ENCODE data around the gene RABL2A.
"Not testable (repeated sequence)": the region's sequence is repeated elsewhere in the genome, so short reads cannot be mapped to it uniquely, and the experiment has no call there.

RABL2A gene

GRCh38 chr2:113609822-113610221, 17.2 kb upstream of the RABL2A start:
- DNase-seq (ENCODE audit: low read depth, low spot score); H3K36me3 ChIP-seq (ENCODE audit: control insufficient read depth, insufficient read depth, low read length): not testable (repeated sequence)

GRCh38 chr2:113621002-113621401, 6.1 kb upstream of the RABL2A start:
- H3K27ac ChIP-seq (ENCODE audit: low read length); H3K4me3 ChIP-seq (ENCODE audit: low read length); H3K9me3 ChIP-seq (ENCODE audit: control insufficient read depth, insufficient read depth, low read length); H3K36me3 ChIP-seq (ENCODE audit: control insufficient read depth, insufficient read depth, low read length); DNase-seq (ENCODE audit: low read depth, low spot score); H3K27me3 ChIP-seq (ENCODE audit: control insufficient read depth, insufficient read depth, low read length); H3K4me1 ChIP-seq (ENCODE audit: control insufficient read depth, insufficient read depth, low read length): not testable (repeated sequence)
- WGBS (ENCODE audit: insufficient coverage, insufficient read length): no CpG with 5 or more reads among the region's 5 CpGs

More at GRCh38 chr2:113609822-113610221, 17.2 kb upstream of the RABL2A start:
- H3K4me1 ChIP-seq (ENCODE audit: control insufficient read depth, insufficient read depth, low read length); H3K27me3 ChIP-seq (ENCODE audit: control insufficient read depth, insufficient read depth, low read length); H3K9me3 ChIP-seq (ENCODE audit: control insufficient read depth, insufficient read depth, low read length); H3K27ac ChIP-seq (ENCODE audit: low read length); H3K4me3 ChIP-seq (ENCODE audit: low read length): not testable (repeated sequence)
- no CpG with 5 or more reads among the region's 7 CpGs for WGBS (ENCODE audit: insufficient coverage, insufficient read length)

- not testable (repeated sequence) for DNase-seq (ENCODE audit: low read depth, low spot score); H3K9me3 ChIP-seq (ENCODE audit: control insufficient read depth, insufficient read depth, low read length); H3K4me3 ChIP-seq (ENCODE audit: low read length); H3K27me3 ChIP-seq (ENCODE audit: control insufficient read depth, insufficient read depth, low read length); H3K36me3 ChIP-seq (ENCODE audit: control insufficient read depth, insufficient read depth, low read length); H3K4me1 ChIP-seq (ENCODE audit: control insufficient read depth, insufficient read depth, low read length); H3K27ac ChIP-seq (ENCODE audit: low read length)
- no CpG with 5 or more reads among the region's 10 CpGs for WGBS (ENCODE audit: insufficient coverage, insufficient read length)
Observed at GRCh38 chr2:113625906-113626305, 1.2 kb upstream of the RABL2A start.

GRCh38 chr2:113632849-113633345, 5.8 kb downstream of the RABL2A start:
- H3K4me1 ChIP-seq (ENCODE audit: control insufficient read depth, insufficient read depth, low read length); DNase-seq (ENCODE audit: low read depth, low spot score); H3K9me3 ChIP-seq (ENCODE audit: control insufficient read depth, insufficient read depth, low read length); H3K27ac ChIP-seq (ENCODE audit: low read length); H3K27me3 ChIP-seq (ENCODE audit: control insufficient read depth, insufficient read depth, low read length); H3K36me3 ChIP-seq (ENCODE audit: control insufficient read depth, insufficient read depth, low read length); H3K4me3 ChIP-seq (ENCODE audit: low read length): not testable (repeated sequence)
- no CpG with 5 or more reads among the region's 4 CpGs for WGBS (ENCODE audit: insufficient coverage, insufficient read length)

- H3K27me3 ChIP-seq (ENCODE audit: control insufficient read depth, insufficient read depth, low read length); H3K4me3 ChIP-seq (ENCODE audit: low read length); DNase-seq (ENCODE audit: low read depth, low spot score); H3K9me3 ChIP-seq (ENCODE audit: control insufficient read depth, insufficient read depth, low read length); H3K36me3 ChIP-seq (ENCODE audit: control insufficient read depth, insufficient read depth, low read length); H3K27ac ChIP-seq (ENCODE audit: low read length); H3K4me1 ChIP-seq (ENCODE audit: control insufficient read depth, insufficient read depth, low read length): not testable (repeated sequence)
- no CpG with 5 or more reads among the region's 12 CpGs for WGBS (ENCODE audit: insufficient coverage, insufficient read length)
Observed at GRCh38 chr2:113635358-113635757, 8.3 kb downstream of the RABL2A start.

- not testable (repeated sequence) for H3K36me3 ChIP-seq (ENCODE audit: control insufficient read depth, insufficient read depth, low read length); H3K4me3 ChIP-seq (ENCODE audit: low read length); H3K27me3 ChIP-seq (ENCODE audit: control insufficient read depth, insufficient read depth, low read length); H3K9me3 ChIP-seq (ENCODE audit: control insufficient read depth, insufficient read depth, low read length); DNase-seq (ENCODE audit: low read depth, low spot score); H3K4me1 ChIP-seq (ENCODE audit: control insufficient read depth, insufficient read depth, low read length); H3K27ac ChIP-seq (ENCODE audit: low read length)
- no CpG with 5 or more reads among the region's 4 CpGs for WGBS (ENCODE audit: insufficient coverage, insufficient read length)
Observed at GRCh38 chr2:113636226-113636625, 9.2 kb downstream of the RABL2A start.

- H3K27me3 ChIP-seq (ENCODE audit: control insufficient read depth, insufficient read depth, low read length); DNase-seq (ENCODE audit: low read depth, low spot score); H3K9me3 ChIP-seq (ENCODE audit: control insufficient read depth, insufficient read depth, low read length); H3K4me3 ChIP-seq (ENCODE audit: low read length); H3K36me3 ChIP-seq (ENCODE audit: control insufficient read depth, insufficient read depth, low read length); H3K27ac ChIP-seq (ENCODE audit: low read length); H3K4me1 ChIP-seq (ENCODE audit: control insufficient read depth, insufficient read depth, low read length): not testable (repeated sequence)
- WGBS (ENCODE audit: insufficient coverage, insufficient read length): no CpG with 5 or more reads among the region's 3 CpGs
Observed at GRCh38 chr2:113638084-113638483, 11.0 kb downstream of the RABL2A start.

- not testable (repeated sequence) for H3K36me3 ChIP-seq (ENCODE audit: control insufficient read depth, insufficient read depth, low read length); H3K9me3 ChIP-seq (ENCODE audit: control insufficient read depth, insufficient read depth, low read length); H3K4me3 ChIP-seq (ENCODE audit: low read length); H3K4me1 ChIP-seq (ENCODE audit: control insufficient read depth, insufficient read depth, low read length); H3K27me3 ChIP-seq (ENCODE audit: control insufficient read depth, insufficient read depth, low read length); DNase-seq (ENCODE audit: low read depth, low spot score); H3K27ac ChIP-seq (ENCODE audit: low read length)
- no CpG with 5 or more reads among the region's 2 CpGs for WGBS (ENCODE audit: insufficient coverage, insufficient read length)
Observed at GRCh38 chr2:113646217-113646616, 19.2 kb downstream of the RABL2A start.

GRCh38 chr2:113650834-113651815, 24.1 kb downstream of the RABL2A start:
- not testable (repeated sequence) for H3K27ac ChIP-seq (ENCODE audit: low read length); H3K27me3 ChIP-seq (ENCODE audit: control insufficient read depth, insufficient read depth, low read length); H3K4me1 ChIP-seq (ENCODE audit: control insufficient read depth, insufficient read depth, low read length); H3K4me3 ChIP-seq (ENCODE audit: low read length); H3K36me3 ChIP-seq (ENCODE audit: control insufficient read depth, insufficient read depth, low read length); DNase-seq (ENCODE audit: low read depth, low spot score); H3K9me3 ChIP-seq (ENCODE audit: control insufficient read depth, insufficient read depth, low read length)
- WGBS (ENCODE audit: insufficient coverage, insufficient read length): no CpG with 5 or more reads among the region's 14 CpGs

- H3K4me3 ChIP-seq (ENCODE audit: low read length); H3K36me3 ChIP-seq (ENCODE audit: control insufficient read depth, insufficient read depth, low read length); H3K9me3 ChIP-seq (ENCODE audit: control insufficient read depth, insufficient read depth, low read length); H3K27ac ChIP-seq (ENCODE audit: low read length); H3K4me1 ChIP-seq (ENCODE audit: control insufficient read depth, insufficient read depth, low read length); H3K27me3 ChIP-seq (ENCODE audit: control insufficient read depth, insufficient read depth, low read length); DNase-seq (ENCODE audit: low read depth, low spot score): not testable (repeated sequence)
- no CpG with 5 or more reads among the region's 3 CpGs for WGBS (ENCODE audit: insufficient coverage, insufficient read length)
Observed at GRCh38 chr2:113652599-113652998, 25.5 kb downstream of the RABL2A start.

Data from iPS DF 6.9 (cell line).